H1 (cell line): ENCODE results near the gene C2CD4D. TPM values are rescaled to one million over a fixed set of nuclear protein-coding genes. Genes with fewer than 3 reads are reported as not detected.

ENCODE experiments used
- CHD1 ChIP-seq: IDR thresholded peaks from 2 replicates; pipeline ENCODE4 v1.6.1; 2012; ENCODE audit warnings: low read depth, low read length, improper control_type of control experiment
- HDAC2 ChIP-seq, 2 experiments: fragments of 300-600 bp in 1 of 2; sonication (generic) in 1 of 2; IDR thresholded peaks; 2 replicates each; pipeline ENCODE4 v1.6.1; 2011 to 2012; ENCODE audit warnings: low read depth in 2 of 2, low read length in 2 of 2, mild to moderate bottlenecking in 2 of 2, moderate library complexity in 2 of 2, borderline replicate concordance in 1 of 2, inconsistent platforms in 1 of 2
- JUN ChIP-seq: IDR thresholded peaks from 2 replicates; pipeline ENCODE4 v1.6.1; 2011; ENCODE audit warnings: low read depth, mild to moderate bottlenecking, improper control_type of control experiment, low read length
- MAFK ChIP-seq: IDR thresholded peaks from 2 replicates; pipeline ENCODE4 v1.6.1; 2012; ENCODE audit warnings: low read depth, mild to moderate bottlenecking, improper control_type of control experiment, low read length
- NRF1 ChIP-seq: IDR thresholded peaks from 2 replicates; pipeline ENCODE4 v1.6.1; 2011; ENCODE audit warnings: mild to moderate bottlenecking, low read depth, low read length, improper control_type of control experiment
- POU5F1 ChIP-seq: IDR thresholded peaks from 2 replicates; pipeline ENCODE4 v1.6.1; 2011; ENCODE audit warnings: low read depth, mild to moderate bottlenecking, low read length, moderate library complexity
- SP2 ChIP-seq: IDR thresholded peaks from 2 replicates; pipeline ENCODE4 v1.6.1; 2012; ENCODE audit warnings: mild to moderate bottlenecking, low read length, inconsistent platforms
- polyA plus RNA-seq, 7 experiments: library from polyadenylated mRNA; depleted of rRNA in 3 of 7; stranded (reverse) in 5 of 7; unstranded in 2 of 7; fragments of >200 nt in 5 of 7; fragments of 200-250 nt in 2 of 7; gene quantifications; 1 replicate in 5 of 7; 2 replicates in 1 of 7; 4 replicates in 1 of 7; pipeline versions ENCODE4 v1.2.1 to v1.2.3, GENCODE V29; 2011 to 2013; ENCODE audit warnings: missing spikeins in 2 of 7, mixed read lengths in 2 of 7
- total RNA-seq: library from RNA; stranded (reverse); fragmentation: NEBNext Ultra II Directional; extraction: Animal tissue kit (Norgen Biotek cat#: 25700); gene quantifications from 2 replicates; pipeline ENCODE4 v1.2.1, GENCODE V29; 2021
- TF ChIP-seq, protein P1 (sequence below): fragments of 300-600 bp; sonication (generic); IDR thresholded peaks from 2 replicates; pipeline ENCODE4 v1.7.1; 2012; ENCODE audit warnings: low read length, moderate library complexity, mild to moderate bottlenecking, inconsistent platforms; ENCODE audit not compliant: insufficient replicate concordance
- TF ChIP-seq, protein P2 (sequence below): IDR thresholded peaks from 2 replicates; pipeline ENCODE4 v1.6.1; 2012; ENCODE audit warnings: inconsistent platforms

C2CD4D gene
- total and polyA plus RNA-seq, 2 of the 8 experiments (the other 6 are each of a cell fraction or from before 2014, with no cell fraction given), result 0.41 to 0.71 TPM

DNA sequence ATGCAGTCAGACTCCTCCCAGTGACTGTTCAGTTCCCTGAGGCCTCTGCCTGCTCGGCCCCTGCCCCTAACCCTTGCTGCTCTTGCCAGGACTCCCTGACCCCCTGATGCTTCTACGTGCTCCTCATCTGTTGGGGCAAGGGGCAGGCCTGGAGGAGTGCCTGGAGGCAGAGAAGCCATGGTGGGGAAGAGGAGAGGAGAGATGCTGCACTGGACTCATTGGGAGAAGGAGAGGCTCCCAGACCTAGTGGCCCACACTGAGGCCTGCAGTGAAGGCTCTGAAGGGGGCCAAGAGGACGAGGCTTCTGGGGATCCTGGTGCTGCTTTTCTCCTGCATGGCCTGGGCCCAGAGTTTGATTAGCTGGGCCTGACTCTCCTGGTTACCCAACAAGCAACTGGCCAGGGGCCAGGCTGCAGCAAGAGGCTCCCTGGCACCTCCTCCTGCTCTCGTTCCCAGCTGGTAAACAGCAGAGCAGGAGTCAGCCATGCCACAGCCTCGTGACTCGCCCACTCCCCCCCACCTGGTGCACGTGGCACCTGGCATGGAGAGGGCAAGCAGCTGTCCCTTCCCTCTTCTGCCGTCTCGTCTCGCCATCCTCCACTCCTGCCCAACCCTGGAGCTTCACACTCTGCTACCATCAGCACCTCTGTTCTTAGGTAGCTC is 7.2 kb downstream of the C2CD4D start (continued):
- TF ChIP-seq, protein P1, sequence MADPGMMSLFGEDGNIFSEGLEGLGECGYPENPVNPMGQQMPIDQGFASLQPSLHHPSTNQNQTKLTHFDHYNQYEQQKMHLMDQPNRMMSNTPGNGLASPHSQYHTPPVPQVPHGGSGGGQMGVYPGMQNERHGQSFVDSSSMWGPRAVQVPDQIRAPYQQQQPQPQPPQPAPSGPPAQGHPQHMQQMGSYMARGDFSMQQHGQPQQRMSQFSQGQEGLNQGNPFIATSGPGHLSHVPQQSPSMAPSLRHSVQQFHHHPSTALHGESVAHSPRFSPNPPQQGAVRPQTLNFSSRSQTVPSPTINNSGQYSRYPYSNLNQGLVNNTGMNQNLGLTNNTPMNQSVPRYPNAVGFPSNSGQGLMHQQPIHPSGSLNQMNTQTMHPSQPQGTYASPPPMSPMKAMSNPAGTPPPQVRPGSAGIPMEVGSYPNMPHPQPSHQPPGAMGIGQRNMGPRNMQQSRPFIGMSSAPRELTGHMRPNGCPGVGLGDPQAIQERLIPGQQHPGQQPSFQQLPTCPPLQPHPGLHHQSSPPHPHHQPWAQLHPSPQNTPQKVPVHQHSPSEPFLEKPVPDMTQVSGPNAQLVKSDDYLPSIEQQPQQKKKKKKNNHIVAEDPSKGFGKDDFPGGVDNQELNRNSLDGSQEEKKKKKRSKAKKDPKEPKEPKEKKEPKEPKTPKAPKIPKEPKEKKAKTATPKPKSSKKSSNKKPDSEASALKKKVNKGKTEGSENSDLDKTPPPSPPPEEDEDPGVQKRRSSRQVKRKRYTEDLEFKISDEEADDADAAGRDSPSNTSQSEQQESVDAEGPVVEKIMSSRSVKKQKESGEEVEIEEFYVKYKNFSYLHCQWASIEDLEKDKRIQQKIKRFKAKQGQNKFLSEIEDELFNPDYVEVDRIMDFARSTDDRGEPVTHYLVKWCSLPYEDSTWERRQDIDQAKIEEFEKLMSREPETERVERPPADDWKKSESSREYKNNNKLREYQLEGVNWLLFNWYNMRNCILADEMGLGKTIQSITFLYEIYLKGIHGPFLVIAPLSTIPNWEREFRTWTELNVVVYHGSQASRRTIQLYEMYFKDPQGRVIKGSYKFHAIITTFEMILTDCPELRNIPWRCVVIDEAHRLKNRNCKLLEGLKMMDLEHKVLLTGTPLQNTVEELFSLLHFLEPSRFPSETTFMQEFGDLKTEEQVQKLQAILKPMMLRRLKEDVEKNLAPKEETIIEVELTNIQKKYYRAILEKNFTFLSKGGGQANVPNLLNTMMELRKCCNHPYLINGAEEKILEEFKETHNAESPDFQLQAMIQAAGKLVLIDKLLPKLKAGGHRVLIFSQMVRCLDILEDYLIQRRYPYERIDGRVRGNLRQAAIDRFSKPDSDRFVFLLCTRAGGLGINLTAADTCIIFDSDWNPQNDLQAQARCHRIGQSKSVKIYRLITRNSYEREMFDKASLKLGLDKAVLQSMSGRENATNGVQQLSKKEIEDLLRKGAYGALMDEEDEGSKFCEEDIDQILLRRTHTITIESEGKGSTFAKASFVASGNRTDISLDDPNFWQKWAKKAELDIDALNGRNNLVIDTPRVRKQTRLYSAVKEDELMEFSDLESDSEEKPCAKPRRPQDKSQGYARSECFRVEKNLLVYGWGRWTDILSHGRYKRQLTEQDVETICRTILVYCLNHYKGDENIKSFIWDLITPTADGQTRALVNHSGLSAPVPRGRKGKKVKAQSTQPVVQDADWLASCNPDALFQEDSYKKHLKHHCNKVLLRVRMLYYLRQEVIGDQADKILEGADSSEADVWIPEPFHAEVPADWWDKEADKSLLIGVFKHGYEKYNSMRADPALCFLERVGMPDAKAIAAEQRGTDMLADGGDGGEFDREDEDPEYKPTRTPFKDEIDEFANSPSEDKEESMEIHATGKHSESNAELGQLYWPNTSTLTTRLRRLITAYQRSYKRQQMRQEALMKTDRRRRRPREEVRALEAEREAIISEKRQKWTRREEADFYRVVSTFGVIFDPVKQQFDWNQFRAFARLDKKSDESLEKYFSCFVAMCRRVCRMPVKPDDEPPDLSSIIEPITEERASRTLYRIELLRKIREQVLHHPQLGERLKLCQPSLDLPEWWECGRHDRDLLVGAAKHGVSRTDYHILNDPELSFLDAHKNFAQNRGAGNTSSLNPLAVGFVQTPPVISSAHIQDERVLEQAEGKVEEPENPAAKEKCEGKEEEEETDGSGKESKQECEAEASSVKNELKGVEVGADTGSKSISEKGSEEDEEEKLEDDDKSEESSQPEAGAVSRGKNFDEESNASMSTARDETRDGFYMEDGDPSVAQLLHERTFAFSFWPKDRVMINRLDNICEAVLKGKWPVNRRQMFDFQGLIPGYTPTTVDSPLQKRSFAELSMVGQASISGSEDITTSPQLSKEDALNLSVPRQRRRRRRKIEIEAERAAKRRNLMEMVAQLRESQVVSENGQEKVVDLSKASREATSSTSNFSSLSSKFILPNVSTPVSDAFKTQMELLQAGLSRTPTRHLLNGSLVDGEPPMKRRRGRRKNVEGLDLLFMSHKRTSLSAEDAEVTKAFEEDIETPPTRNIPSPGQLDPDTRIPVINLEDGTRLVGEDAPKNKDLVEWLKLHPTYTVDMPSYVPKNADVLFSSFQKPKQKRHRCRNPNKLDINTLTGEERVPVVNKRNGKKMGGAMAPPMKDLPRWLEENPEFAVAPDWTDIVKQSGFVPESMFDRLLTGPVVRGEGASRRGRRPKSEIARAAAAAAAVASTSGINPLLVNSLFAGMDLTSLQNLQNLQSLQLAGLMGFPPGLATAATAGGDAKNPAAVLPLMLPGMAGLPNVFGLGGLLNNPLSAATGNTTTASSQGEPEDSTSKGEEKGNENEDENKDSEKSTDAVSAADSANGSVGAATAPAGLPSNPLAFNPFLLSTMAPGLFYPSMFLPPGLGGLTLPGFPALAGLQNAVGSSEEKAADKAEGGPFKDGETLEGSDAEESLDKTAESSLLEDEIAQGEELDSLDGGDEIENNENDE, result no peak
- TF ChIP-seq SP2 (no peak), HDAC2 (IDR thresholded peaks at IDR 0.05; ENCODE audit: borderline replicate concordance in 1 of 2, low read depth in 2 of 2, low read length in 2 of 2) (no peak), NRF1 (no peak), CHD1 (no peak), POU5F1 (no peak), JUN (no peak), MAFK (no peak)
- TF ChIP-seq, protein P2, sequence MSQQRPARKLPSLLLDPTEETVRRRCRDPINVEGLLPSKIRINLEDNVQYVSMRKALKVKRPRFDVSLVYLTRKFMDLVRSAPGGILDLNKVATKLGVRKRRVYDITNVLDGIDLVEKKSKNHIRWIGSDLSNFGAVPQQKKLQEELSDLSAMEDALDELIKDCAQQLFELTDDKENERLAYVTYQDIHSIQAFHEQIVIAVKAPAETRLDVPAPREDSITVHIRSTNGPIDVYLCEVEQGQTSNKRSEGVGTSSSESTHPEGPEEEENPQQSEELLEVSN, result no peak
- TF ChIP-seq, all 59 proteins: peak for 0
